ENCODE data around the gene KCTD18.

The KCTD18 gene

DNA sequence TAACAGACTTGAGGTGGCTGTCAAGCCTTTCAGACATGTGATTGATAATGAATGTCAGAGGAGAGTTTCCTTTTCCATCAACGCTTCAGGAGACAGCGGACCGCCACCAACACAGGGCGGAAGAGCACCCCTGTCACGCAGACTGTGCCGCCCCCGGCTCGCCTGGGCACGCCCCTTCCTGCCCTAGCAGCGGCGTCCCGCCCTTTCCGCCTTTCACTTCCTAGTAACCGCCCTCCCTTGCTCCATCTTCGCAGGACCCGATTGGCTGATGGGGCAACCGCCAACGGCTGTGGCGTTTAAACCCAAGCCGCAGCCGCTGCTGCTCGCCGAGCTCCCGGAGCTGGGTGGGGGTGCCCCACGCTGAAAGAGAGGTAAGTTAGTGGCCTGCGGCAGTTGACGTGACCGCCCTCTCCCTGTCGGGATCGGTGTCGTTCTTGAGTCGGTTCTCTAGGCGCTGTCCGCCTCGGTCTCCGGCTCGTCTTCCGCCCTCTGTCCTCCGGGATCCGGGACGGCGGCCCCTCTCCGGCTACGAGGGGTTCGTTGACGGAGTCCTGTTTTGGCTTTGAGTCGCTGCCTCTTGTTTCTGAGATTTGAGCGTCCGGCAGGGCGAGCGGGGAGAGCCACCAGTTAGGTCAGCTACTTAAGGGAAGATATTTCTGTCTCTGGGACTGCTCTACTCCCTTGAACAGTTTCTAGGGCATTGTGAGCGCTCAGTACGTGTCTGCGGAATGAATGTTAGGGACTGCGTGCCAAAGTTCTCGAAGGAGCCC is 16.2 kb upstream of the KCTD18 start, which contains the start of gene SGO2:
Gene SGO2, plus strand, starts transcription at position 326 of the 770 bp plus-strand sequence. CDS start 6,769 bp downstream, outside the sequence.
- DNase-seq (ENCODE audit: extremely low read depth, low read depth), result peak; percentile 82
- TF ChIP-seq, protein P1, sequence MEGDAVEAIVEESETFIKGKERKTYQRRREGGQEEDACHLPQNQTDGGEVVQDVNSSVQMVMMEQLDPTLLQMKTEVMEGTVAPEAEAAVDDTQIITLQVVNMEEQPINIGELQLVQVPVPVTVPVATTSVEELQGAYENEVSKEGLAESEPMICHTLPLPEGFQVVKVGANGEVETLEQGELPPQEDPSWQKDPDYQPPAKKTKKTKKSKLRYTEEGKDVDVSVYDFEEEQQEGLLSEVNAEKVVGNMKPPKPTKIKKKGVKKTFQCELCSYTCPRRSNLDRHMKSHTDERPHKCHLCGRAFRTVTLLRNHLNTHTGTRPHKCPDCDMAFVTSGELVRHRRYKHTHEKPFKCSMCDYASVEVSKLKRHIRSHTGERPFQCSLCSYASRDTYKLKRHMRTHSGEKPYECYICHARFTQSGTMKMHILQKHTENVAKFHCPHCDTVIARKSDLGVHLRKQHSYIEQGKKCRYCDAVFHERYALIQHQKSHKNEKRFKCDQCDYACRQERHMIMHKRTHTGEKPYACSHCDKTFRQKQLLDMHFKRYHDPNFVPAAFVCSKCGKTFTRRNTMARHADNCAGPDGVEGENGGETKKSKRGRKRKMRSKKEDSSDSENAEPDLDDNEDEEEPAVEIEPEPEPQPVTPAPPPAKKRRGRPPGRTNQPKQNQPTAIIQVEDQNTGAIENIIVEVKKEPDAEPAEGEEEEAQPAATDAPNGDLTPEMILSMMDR (IDR thresholded peaks at IDR 0.05; ENCODE audit: low read depth, low read length, missing control alignments), result no peak
- peak within 1 kb of the TSS; percentile 87 for H3K4me3 ChIP-seq (replicated peaks; ENCODE audit: low read depth, low read length)

DNA sequence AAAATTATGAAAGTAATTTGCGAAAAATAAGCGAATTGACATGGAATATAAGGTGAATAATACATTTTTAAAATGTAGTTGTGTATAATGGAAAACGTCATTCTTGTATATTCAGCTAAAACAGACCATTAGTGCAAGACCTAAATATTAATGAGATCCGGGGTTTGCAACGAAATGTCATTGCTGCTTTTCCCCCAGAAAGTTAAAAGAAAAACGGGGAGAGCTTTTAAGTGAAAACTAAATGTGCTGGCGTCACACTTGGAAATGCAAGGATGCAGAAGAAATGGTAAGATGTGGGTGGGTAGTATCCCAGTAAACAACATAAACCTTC is 15.6 kb upstream of the KCTD18 start:
- no peak for DNase-seq (ENCODE audit: extremely low read depth, low read depth)
- peak overlapping the region; percentile 87 for H3K4me3 ChIP-seq (replicated peaks; ENCODE audit: low read depth, low read length)
- TF ChIP-seq, protein P1 (IDR thresholded peaks at IDR 0.05; ENCODE audit: low read depth, low read length, missing control alignments), result no peak

DNA sequence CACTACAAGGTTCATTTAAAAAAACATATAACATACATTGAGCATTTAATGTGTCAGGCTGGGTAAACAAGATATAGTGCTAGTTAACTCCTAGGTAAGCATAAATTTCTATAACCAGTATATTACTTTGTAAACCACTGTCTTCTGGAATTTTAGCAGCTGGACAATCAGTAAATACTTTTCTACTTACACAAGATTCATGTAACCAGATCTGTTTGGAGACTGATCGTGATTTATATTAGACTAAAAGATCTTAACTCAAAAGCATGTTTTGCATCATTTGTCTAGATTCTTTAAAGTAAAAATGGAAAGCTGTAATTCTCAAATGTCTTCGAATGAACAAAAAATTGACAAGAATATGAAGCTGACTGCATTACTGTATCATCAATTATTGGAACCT is 15.2 kb upstream of the KCTD18 start:
- no peak overlapping the region for H3K4me3 ChIP-seq (replicated peaks; ENCODE audit: low read depth, low read length)
- DNase-seq (ENCODE audit: extremely low read depth, low read depth), result no peak
- TF ChIP-seq, protein P1 (IDR thresholded peaks at IDR 0.05; ENCODE audit: low read depth, low read length, missing control alignments), result no peak

DNA sequence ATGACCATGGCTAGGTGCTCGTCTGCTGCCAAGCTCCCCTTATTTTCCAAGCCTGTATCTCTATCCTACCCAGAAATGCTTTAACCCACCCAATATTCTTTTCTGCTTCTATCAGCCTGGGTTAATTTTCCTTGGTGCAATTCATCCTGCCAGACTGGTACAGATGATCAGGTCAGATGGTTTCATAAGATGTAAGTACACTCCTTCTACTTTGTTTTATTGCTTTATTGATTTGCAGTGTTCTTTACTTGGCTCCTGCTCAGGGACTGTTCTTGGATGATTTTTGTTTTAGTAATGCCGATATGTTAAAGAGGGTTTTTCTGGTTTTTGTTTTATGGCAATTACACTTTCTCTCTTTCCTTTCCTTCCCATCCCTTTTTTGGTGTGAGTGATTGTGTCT is 13.7 kb upstream of the KCTD18 start:
- no peak overlapping the region for H3K4me3 ChIP-seq (replicated peaks; ENCODE audit: low read depth, low read length)
- TF ChIP-seq, protein P1 (IDR thresholded peaks at IDR 0.05; ENCODE audit: low read depth, low read length, missing control alignments), result no peak
- DNase-seq (ENCODE audit: extremely low read depth, low read depth), result no peak

DNA sequence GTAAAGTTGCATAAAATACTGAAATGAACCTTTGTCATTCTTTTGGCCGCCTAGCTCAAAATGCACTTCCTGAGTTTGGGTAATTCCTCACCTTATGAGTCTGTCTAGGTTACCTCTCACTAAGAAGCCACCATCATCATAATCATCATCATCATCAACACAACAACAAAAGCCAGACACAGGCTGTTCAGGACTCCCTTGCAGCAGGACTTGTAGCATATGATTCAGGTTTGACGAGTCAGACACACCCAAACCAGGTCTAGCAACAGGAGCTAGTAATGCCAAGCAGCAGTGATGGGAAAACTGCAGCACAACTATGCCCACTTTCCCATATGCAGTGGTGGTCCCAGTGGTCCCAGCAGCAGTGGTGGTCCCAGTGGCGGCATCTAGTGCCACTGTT is 13.3 kb upstream of the KCTD18 start:
- TF ChIP-seq, protein P1 (IDR thresholded peaks at IDR 0.05; ENCODE audit: low read depth, low read length, missing control alignments), result no peak
- H3K4me3 ChIP-seq (replicated peaks; ENCODE audit: low read depth, low read length), result no peak overlapping the region
- DNase-seq (ENCODE audit: extremely low read depth, low read depth), result no peak

DNA sequence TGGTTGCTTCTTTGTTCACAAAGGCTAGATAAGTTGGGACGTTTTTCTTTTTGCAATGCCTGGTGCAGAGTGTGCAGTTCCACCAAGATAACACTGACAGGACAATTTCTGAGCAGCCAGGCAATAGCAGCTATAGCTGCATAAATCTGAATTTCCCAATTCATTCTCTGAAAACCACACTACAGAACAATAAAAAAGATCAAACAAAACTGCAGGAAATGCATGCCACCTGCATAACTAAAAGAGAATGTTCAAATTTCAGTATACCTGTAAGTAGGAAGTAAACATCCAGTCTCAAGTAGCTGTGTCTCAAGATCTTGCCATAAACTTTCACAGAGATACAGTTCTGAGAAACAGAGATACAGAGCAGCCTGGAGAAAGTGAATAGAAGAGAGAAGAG is 5.3 kb upstream of the KCTD18 start:
- DNase-seq (ENCODE audit: extremely low read depth, low read depth), result no peak
- no peak overlapping the region for H3K4me3 ChIP-seq (replicated peaks; ENCODE audit: low read depth, low read length)
- TF ChIP-seq, protein P1 (IDR thresholded peaks at IDR 0.05; ENCODE audit: low read depth, low read length, missing control alignments), result no peak

DNA sequence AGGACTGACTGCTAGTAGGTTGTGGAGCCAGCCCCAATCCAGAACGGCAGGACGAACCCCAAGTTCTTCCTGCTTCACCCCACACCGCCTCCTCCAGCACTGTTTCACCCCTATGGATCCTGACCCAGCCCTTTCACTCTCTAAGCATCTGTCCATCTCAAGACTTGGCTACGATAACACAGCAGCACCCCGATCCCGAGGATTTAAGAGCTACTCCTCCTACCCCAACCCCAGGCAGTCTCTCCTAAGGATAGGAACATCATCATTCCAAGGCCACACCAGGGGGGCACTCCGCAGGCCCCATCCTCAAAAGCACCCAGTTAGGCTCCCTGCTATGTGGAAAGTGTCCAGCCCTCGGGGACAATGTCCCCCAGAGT is 645 bp downstream of the KCTD18 start:
- DNase-seq (ENCODE audit: extremely low read depth, low read depth), result no peak
- H3K4me3 ChIP-seq (replicated peaks; ENCODE audit: low read depth, low read length), result peak overlapping the region; percentile 73
- TF ChIP-seq, protein P1 (IDR thresholded peaks at IDR 0.05; ENCODE audit: low read depth, low read length, missing control alignments), result no peak

All from HFF-Myc (cell line).